Measurements from ENCODE around the gene HLF.

- TF ChIP-seq FOXM1 (IDR thresholded peaks at IDR 0.05; ENCODE audit: borderline replicate concordance, low read depth) (no peak), NFIC (IDR thresholded peaks at IDR 0.05) (no peak)
Observed at GRCh38 chr17:55318081-55318480, 53.3 kb downstream of the HLF start.
